ENCODE results near the gene KRTAP9-7.
"Not testable (repeated sequence)": the region's sequence is repeated elsewhere in the genome, so short reads cannot be mapped to it uniquely, and the experiment has no call there.

DNA sequence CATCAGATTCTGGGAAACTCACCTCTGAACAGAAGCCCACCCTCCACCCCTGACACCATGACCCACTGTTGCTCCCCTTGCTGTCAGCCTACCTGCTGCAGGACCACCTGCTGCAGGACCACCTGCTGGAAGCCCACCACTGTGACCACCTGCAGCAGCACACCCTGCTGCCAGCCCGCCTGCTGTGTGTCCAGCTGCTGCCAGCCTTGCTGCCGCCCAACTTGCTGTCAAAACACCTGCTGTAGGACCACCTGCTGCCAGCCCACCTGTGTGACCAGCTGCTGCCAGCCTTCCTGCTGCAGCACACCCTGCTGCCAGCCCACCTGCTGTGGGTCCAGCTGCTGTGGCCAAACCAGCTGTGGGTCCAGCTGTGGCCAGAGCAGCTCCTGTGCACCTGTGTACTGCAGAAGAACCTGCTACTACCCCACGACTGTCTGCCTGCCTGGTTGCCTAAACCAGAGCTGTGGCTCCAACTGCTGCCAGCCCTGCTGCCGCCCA, 48.9 kb upstream of the KRTAP9-7 start, which contains the start of gene KRTAP9-2:
- TF ChIP-seq, protein P1, sequence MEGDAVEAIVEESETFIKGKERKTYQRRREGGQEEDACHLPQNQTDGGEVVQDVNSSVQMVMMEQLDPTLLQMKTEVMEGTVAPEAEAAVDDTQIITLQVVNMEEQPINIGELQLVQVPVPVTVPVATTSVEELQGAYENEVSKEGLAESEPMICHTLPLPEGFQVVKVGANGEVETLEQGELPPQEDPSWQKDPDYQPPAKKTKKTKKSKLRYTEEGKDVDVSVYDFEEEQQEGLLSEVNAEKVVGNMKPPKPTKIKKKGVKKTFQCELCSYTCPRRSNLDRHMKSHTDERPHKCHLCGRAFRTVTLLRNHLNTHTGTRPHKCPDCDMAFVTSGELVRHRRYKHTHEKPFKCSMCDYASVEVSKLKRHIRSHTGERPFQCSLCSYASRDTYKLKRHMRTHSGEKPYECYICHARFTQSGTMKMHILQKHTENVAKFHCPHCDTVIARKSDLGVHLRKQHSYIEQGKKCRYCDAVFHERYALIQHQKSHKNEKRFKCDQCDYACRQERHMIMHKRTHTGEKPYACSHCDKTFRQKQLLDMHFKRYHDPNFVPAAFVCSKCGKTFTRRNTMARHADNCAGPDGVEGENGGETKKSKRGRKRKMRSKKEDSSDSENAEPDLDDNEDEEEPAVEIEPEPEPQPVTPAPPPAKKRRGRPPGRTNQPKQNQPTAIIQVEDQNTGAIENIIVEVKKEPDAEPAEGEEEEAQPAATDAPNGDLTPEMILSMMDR (IDR thresholded peaks at IDR 0.05): not testable (repeated sequence)
- TF ChIP-seq POLR2A (IDR thresholded peaks at IDR 0.05): not testable (repeated sequence)

All from uterus (tissue), 2 donors.